ENCODE data around the gene CXXC1.

Gene CXXC1

DNA sequence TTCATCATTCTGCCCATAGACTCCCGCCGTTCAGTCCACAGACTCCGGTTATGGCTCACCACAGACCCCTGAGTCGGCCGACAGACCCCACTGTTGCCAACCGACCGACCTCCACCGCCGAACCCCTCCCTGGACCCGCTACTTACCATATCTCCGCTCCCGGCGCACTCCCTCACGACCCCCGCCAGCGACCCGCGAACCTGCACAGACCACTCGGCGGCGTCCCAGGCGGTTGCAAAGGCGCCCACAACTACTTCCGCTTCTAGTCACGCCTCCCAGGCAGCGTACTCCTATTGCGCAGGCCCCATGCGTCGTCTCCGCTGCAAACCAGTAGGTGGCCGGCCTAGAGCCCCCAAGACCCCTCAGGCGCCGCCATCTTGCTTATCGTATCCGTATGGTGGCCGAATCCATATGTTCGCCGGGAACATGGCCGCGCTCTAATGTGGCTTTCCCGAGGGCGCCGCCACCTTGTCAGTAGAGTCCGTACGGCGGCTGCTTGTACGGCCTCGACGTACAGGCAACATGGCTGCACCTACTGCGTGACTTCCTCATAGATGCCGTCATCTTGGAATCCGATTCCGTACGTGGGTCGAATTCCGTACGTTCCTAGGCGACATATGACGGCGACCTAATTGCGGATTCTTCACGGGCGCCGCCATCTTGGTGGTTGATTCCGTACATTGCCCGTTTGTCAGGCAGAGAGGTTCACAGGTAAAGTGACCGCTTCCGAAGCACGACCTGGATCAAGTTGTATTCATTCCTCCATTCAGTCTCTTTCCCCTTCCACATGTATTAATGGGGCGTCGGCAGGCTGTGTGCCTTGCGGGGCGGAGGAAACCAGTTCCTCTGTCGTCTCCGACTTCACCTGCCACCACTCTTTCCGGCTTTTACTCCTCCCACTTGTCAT is at the start of gene CXXC1:
Gene CXXC1 (minus strand): TSS at position 252 of the 907 bp plus-strand sequence. CDS start 103 bp downstream, at position 149.
- peak within 1 kb of the TSS; percentile 94 for H3K4me3 ChIP-seq (ENCODE audit: low read depth, low read length)
- peak; percentile 100 for DNase-seq (ENCODE audit: low read depth)
- peak; percentile 55 for TF ChIP-seq CTCF (conservative IDR thresholded peaks at IDR 0.05; ENCODE audit: low read depth, low read length)

DNA sequence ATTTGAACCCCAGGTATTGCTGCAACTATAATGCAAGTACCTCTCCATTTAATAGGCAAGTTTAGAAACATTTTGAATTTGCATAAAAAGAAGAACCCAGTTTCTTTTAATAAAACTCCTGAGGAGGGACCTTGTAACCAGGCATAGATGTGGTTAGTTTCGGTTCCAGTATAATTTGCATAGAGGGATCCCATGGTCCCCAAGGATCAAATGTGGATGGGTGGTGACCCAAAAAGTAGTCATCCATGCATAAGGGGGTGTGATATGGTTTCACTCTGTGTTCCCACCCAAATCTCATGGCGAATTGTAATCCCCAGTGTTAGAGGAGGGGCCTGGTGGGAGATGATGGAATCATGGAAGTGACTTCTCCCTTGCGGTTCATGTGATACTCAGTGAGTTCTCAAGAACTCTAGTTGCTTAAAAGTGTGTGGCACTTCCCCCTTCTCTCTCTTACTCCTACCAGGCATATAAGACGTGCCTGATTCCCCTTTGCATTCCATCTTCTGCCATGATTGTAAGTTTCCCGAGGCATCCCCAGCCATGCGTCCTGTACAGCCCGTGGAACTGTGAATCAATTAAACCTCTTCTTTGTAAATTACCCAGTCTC is 47.2 kb upstream of the CXXC1 start:
- no peak for TF ChIP-seq CTCF (conservative IDR thresholded peaks at IDR 0.05; ENCODE audit: low read depth, low read length)
- DNase-seq (ENCODE audit: low read depth): no peak

GRCh38 chr18:50331691-50332090 is 44.2 kb upstream of the CXXC1 start:
- no peak overlapping the region for H3K4me3 ChIP-seq (ENCODE audit: low read depth, low read length)
- no peak for TF ChIP-seq CTCF (conservative IDR thresholded peaks at IDR 0.05; ENCODE audit: low read depth, low read length)
- no peak for DNase-seq (ENCODE audit: low read depth)

More for the DNA sequence above, 47.2 kb upstream of the CXXC1 start:
- H3K4me3 ChIP-seq (ENCODE audit: low read depth, low read length): no peak overlapping the region

DNA sequence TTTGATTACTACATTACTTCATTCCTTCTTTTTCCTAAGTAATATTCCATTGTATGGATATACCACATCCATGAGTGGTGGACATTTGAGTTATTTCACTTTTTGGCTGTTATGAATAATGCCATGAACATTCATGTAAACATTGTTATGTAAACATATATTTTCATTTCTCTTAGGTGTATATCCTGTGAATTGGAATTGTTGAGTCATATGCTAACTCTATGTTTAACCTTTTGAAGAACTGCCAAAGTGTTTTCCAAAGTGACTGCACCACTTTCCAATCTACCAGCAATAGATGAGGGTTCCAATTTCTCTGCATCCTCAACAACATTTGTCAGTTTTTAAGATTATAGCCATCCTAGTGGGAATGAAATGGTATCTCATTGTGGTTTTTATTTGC is 42.7 kb upstream of the CXXC1 start:
- no peak for DNase-seq (ENCODE audit: low read depth)
- no peak overlapping the region for H3K4me3 ChIP-seq (ENCODE audit: low read depth, low read length)
- no peak for TF ChIP-seq CTCF (conservative IDR thresholded peaks at IDR 0.05; ENCODE audit: low read depth, low read length)

DNA sequence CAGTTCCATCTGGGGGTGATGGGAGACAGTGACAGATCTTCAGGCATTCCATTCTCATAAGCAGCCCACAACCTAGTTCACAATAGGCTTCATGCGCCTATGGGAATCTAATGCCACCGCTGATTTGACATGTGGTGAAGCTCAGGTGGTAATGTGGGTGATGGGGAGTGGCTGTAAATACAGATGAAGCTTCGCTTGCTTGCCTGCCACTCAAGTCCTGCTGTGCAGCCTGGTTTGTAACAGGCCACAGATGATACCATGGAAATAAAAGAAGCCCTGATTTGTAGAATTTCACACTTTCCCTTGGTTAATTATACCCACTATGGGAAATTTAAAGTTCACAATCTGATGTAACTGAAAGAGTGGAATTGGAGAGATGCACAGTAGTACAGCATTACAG is 40.5 kb upstream of the CXXC1 start:
- H3K4me3 ChIP-seq (ENCODE audit: low read depth, low read length): no peak overlapping the region
- no peak for TF ChIP-seq CTCF (conservative IDR thresholded peaks at IDR 0.05; ENCODE audit: low read depth, low read length)
- DNase-seq (ENCODE audit: low read depth): no peak

- H3K4me3 ChIP-seq (ENCODE audit: low read depth, low read length): no peak overlapping the region
- no peak for TF ChIP-seq CTCF (conservative IDR thresholded peaks at IDR 0.05; ENCODE audit: low read depth, low read length)
- no peak for DNase-seq (ENCODE audit: low read depth)
Measured at GRCh38 chr18:50320719-50321118, 33.2 kb upstream of the CXXC1 start.

Measured in choroid plexus epithelial cell (primary cell).